ENCODE results near the gene RETREG3. TPM values are rescaled to one million over a fixed set of nuclear protein-coding genes. Genes with fewer than 3 reads are reported as not detected.

RETREG3 gene, protein sequence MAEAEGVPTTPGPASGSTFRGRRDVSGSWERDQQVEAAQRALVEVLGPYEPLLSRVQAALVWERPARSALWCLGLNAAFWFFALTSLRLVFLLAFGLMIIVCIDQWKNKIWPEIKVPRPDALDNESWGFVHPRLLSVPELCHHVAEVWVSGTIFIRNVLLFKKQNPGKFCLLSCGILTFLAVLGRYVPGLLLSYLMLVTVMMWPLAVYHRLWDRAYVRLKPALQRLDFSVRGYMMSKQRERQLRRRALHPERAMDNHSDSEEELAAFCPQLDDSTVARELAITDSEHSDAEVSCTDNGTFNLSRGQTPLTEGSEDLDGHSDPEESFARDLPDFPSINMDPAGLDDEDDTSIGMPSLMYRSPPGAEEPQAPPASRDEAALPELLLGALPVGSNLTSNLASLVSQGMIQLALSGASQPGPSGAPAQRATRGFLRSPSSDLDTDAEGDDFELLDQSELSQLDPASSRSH
- total RNA-seq = 42.9 and 44.5 TPM in 2 replicates

GRCh38 chr17:42609182-42609813 lies at the start of gene RETREG3, which contains the start of gene TUBG1:
Gene RETREG3, minus strand, starts transcription at chr17:42609374. Its CDS starts 50 bp downstream, at chr17:42609324.
Gene TUBG1, plus strand, starts transcription at chr17:42609683. Its CDS starts 55 bp downstream, at chr17:42609738.

GRCh38 chr17:42577532-42578281 lies 31.5 kb downstream of the RETREG3 start, which contains the start of gene PSMC3IP:
Gene PSMC3IP, minus strand, starts transcription at chr17:42577729. Its CDS starts 43 bp downstream, at chr17:42577686.

DNA sequence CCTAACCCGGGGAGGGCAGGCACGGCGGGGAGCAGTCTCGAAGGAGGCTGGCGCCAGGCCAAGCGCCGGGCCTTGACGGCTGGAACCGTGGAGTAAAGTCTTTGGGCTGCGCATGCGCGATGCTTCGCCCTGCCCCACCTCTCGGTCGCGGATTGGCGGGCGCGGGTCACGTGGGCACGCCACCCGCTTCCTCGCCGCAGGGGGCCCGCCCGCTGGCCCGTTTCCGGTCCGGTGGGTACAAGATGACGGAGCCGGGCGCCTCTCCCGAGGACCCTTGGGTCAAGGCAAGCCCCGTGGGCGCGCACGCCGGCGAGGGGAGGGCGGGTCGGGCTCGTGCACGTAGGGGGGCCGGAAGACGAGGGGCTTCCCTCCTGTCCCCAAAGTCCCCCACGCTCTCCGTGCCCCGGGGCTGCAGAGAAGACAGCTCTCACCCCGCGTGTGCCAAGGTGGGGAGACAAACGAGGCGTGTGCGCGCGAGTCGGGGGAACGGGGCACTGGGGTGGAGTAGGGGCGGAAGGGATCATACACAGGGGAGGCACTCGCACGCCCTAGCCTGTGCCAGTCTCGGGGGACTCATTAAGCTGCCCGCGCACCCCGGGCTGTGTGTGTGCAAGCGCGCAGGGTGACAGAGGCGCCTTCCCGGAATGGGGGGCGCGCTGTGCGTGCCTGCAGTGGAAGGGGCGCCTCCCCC lies 42.1 kb downstream of the RETREG3 start, which contains the start of gene MLX:
MLX (plus strand) TSS at position 218 of the 691 bp plus-strand sequence; CDS start at position 243, 25 bp downstream.

GRCh38 chr17:42561897-42562387 lies 47.2 kb downstream of the RETREG3 start, which contains the start of gene COASY:
Gene COASY, plus strand, starts transcription at chr17:42562148. Its CDS starts 475 bp downstream, at chr17:42562623.

DNA sequence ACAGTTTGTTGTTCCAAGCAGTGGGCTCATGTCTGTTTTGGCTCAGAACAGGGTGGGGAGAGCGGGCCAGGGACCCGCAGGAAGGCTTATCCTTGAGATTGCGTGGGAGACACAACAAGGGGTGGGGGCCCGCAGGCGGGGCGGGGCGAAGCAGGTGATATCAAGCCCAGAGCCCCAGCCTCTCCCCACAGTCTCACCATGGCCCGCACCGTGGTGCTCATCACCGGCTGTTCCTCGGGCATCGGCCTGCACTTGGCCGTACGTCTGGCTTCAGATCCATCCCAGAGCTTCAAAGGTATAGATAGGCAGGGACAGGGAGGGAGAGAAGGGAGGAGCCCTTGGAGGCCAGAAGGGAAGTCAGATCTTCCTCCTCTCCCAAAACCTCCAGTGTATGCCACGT lies 56.4 kb downstream of the RETREG3 start, which contains the start of gene HSD17B1:
HSD17B1 (plus strand) TSS at position 188 of the 400 bp plus-strand sequence; CDS start at position 199, 11 bp downstream.

DNA sequence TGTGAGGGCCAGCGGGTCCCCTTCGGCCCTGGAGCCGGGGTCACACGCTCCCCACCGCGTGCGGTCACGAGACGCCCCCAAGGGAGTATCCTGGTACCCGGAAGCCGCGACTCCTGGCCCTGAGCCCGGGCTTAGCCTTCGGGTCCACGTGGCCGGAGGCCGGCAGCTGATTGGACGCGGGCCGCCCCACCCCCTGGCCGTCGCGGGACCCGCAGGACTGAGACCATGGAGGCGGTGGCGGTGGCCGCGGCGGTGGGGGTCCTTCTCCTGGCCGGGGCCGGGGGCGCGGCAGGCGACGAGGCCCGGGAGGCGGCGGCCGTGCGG lies 73.2 kb downstream of the RETREG3 start, which contains the start of gene NAGLU:
NAGLU (plus strand) TSS at position 194 of the 324 bp plus-strand sequence; CDS start at position 226, 32 bp downstream.

Other genes with a start within 250 kb of the RETREG3 start
- 168 and 187 TPM in 2 replicates for gene STAT3, start 220.9 kb downstream of the RETREG3 start, total RNA-seq
- gene CAVIN1, start 186.1 kb downstream of the RETREG3 start, total RNA-seq = 527 and 577 TPM in 2 replicates
- gene ATP6V0A1, start 150.5 kb downstream of the RETREG3 start, total RNA-seq = 12.5 and 28.2 TPM in 2 replicates
- gene NAGLU, start 73.1 kb downstream of the RETREG3 start, total RNA-seq = 53.7 and 64.0 TPM in 2 replicates
- gene HSD17B1, start 56.5 kb downstream of the RETREG3 start, total RNA-seq = 0.10 and 1.6 TPM in 2 replicates
- 23.0 and 25.2 TPM in 2 replicates for gene COASY, start 47.2 kb downstream of the RETREG3 start, total RNA-seq
- 23.6 and 29.6 TPM in 2 replicates for gene MLX, start 42.3 kb downstream of the RETREG3 start, total RNA-seq
- gene PSMC3IP, start 31.6 kb downstream of the RETREG3 start, total RNA-seq = 0.64 and 0.81 TPM in 2 replicates
- gene TUBG1, start 309 bp upstream of the RETREG3 start, total RNA-seq = 21.8 and 25.5 TPM in 2 replicates
- gene TUBG2, start 49.9 kb upstream of the RETREG3 start, total RNA-seq = 7.3 and 9.0 TPM in 2 replicates
- gene PLEKHH3, start 67.6 kb upstream of the RETREG3 start, total RNA-seq = 14.2 and 16.8 TPM in 2 replicates
- gene CCR10, start 72.5 kb upstream of the RETREG3 start, total RNA-seq = 1.5 and 2.2 TPM in 2 replicates
- 15.3 and 15.6 TPM in 2 replicates for gene CNTNAP1, start 73.2 kb upstream of the RETREG3 start, total RNA-seq
- gene EZH1, start 135.7 kb upstream of the RETREG3 start, total RNA-seq = 13.1 and 14.2 TPM in 2 replicates
- 0.24 and 1.8 TPM in 2 replicates for gene RAMP2, start 151.9 kb upstream of the RETREG3 start, total RNA-seq
- gene VPS25, start 164.1 kb upstream of the RETREG3 start, total RNA-seq = 50.6 and 60.9 TPM in 2 replicates
- 1.4 and 1.5 TPM in 2 replicates for gene WNK4, start 171.2 kb upstream of the RETREG3 start, total RNA-seq
- 46.9 and 82.1 TPM in 2 replicates for gene COA3, start 189.3 kb upstream of the RETREG3 start, total RNA-seq
- gene CNTD1, start 189.5 kb upstream of the RETREG3 start, total RNA-seq = not detected in 2 replicates
- gene BECN1, start 214.9 kb upstream of the RETREG3 start, total RNA-seq = 57.2 and 68.1 TPM in 2 replicates
- 61.2 and 74.0 TPM in 2 replicates for gene PSME3, start 224.0 kb upstream of the RETREG3 start, total RNA-seq
- 0.34 and 1.4 TPM in 2 replicates for gene AOC2, start 235.2 kb upstream of the RETREG3 start, total RNA-seq
- gene AOC3, start 241.8 kb upstream of the RETREG3 start, total RNA-seq = 3.3 and 6.3 TPM in 2 replicates